Mesenteric fat pad (tissue), 1 donor: ENCODE measurements around the gene CABLES2. TPM values are rescaled to one million over a fixed set of nuclear protein-coding genes. Genes with fewer than 3 reads are reported as not detected.
"Not testable (repeated sequence)": the region's sequence is repeated elsewhere in the genome, so short reads cannot be mapped to it uniquely, and the experiment has no call there.

Experiments used
- DNase-seq: peaks from one replicate; pipeline ENCODE4 v3.0.0-alpha.2; 2020; ENCODE audit warnings: low spot score
- total RNA-seq: library from RNA; stranded (reverse); fragmentation: NEBNext Ultra II Directional; extraction: Animal tissue kit (Norgen Biotek cat#: 25700); gene quantifications from one replicate; pipeline ENCODE4 v1.2.1, GENCODE V29; 2021
- donor health status: DM: yes; HTN: yes; CAD: no.

CABLES2 gene
- total RNA-seq, 1 donor from 2014 or later: 2.3 TPM

- DNase-seq: no peak
Measured at GRCh38 chr20:62437496-62437895, 30.4 kb upstream of the CABLES2 start.

- no peak for DNase-seq
Measured at GRCh38 chr20:62436692-62437091, 29.6 kb upstream of the CABLES2 start.

GRCh38 chr20:62433658-62434497 lies 26.8 kb upstream of the CABLES2 start:
- DNase-seq: no peak

- DNase-seq: no peak
Measured at GRCh38 chr20:62430866-62431447, 23.9 kb upstream of the CABLES2 start.

- no peak for DNase-seq
Measured at GRCh38 chr20:62430311-62430853, 23.3 kb upstream of the CABLES2 start.

- no peak for DNase-seq
Measured at GRCh38 chr20:62429455-62430310, 22.6 kb upstream of the CABLES2 start.

GRCh38 chr20:62428396-62429295 lies 21.6 kb upstream of the CABLES2 start:
- DNase-seq: no peak

GRCh38 chr20:62428002-62428372 lies 20.9 kb upstream of the CABLES2 start:
- no peak for DNase-seq

GRCh38 chr20:62427172-62428001 lies 20.3 kb upstream of the CABLES2 start, which contains the start of gene RBBP8NL:
Gene RBBP8NL (minus strand): TSS chr20:62427539. CDS start chr20:62419647, 7,892 bp downstream.
- no peak for DNase-seq

- DNase-seq: no peak
Measured at GRCh38 chr20:62426699-62427131, 19.6 kb upstream of the CABLES2 start.

- DNase-seq: not testable (repeated sequence)
Measured at GRCh38 chr20:62426059-62426348, 18.9 kb upstream of the CABLES2 start.

GRCh38 chr20:62425281-62426058 lies 18.4 kb upstream of the CABLES2 start:
- DNase-seq: no peak

- no peak for DNase-seq
Measured at GRCh38 chr20:62424249-62425107, 17.4 kb upstream of the CABLES2 start.

GRCh38 chr20:62423326-62423706 lies 16.2 kb upstream of the CABLES2 start:
- no peak for DNase-seq

GRCh38 chr20:62422636-62423325 lies 15.7 kb upstream of the CABLES2 start:
- no peak for DNase-seq

- no peak for DNase-seq
Measured at GRCh38 chr20:62421716-62421990, 14.6 kb upstream of the CABLES2 start.

- no peak for DNase-seq
Measured at GRCh38 chr20:62420846-62421715, 14.0 kb upstream of the CABLES2 start.
